ENCODE data around the gene CGB5. TPM values are rescaled to one million over a fixed set of nuclear protein-coding genes. Genes with fewer than 3 reads are reported as not detected.
A peak's percentile ranks its signal among the peaks of the same experiment; 100 is the strongest.
"Not testable (repeated sequence)": the region's sequence is repeated elsewhere in the genome, so short reads cannot be mapped to it uniquely, and the experiment has no call there.

Gene CGB5
- total RNA-seq, 1 donor from 2014 or later = not detected

DNA sequence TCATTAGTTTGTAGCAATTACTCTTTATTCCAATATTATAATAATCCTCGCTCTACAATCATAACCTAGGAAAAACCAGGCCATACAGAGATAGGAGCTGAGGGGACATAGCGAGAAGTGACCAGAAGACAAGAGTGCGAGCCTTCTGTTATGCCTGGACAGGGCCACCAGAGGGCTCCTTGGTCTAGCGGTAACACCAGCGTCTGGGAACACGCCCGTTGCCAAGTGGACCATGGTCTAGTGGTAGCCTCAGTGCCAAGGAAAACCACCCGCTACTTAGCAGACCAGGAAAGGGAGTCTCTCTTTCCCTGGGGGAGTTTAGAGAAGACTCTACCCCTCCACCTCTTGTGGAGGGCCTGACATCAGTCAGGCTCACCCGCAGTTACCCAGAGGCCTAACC is 31.2 kb downstream of the CGB5 start:
- ATAC-seq (peak; percentile 60), DNase-seq (peak; percentile 82)
- intact Hi-C loops (cut with micrococcal nuclease) = not testable (repeated sequence)

DNA sequence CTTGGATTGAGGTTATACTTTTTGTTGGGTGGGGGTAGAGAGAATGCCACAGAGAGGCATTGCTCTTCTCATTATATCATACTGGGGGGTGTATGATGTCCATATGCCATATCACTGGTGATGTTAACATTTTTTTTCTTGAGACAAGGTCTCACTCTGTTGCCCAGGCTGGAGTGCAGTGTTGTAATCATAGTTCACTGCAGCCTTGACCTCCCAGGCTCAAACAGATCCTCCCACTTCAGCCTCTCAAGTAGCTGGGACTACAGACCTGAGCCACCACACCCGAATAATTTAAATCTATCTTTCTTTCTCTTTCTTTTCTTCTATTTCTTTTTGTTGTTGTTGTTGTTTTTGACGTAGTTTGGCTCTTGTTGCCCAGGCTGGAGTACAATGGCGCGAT is 36.7 kb downstream of the CGB5 start:
- DNase-seq = no peak
- no peak for ATAC-seq
- intact Hi-C loops (cut with micrococcal nuclease) = no loop called here

DNA sequence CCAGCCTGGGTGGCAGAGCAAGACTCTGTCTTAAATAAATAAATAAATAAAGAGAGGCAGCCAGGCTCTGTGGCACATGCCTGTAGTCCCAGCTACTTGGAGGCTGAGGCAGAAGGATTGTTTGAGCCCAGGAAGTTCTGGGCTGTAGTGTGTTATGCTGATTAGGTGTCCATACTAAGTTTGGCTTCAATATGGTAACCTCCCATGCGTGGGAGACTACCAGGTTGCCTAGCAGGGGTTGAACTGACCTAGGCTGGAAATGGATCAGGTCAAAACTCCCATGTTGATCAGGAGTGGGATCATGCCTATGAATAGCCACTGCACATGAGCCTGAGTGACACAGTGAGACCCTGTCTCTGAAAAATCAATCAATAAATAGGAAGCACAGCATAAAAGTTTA is 37.6 kb downstream of the CGB5 start:
- no peak for ATAC-seq
- no peak for DNase-seq
- intact Hi-C loops (cut with micrococcal nuclease) = no loop called here

DNA sequence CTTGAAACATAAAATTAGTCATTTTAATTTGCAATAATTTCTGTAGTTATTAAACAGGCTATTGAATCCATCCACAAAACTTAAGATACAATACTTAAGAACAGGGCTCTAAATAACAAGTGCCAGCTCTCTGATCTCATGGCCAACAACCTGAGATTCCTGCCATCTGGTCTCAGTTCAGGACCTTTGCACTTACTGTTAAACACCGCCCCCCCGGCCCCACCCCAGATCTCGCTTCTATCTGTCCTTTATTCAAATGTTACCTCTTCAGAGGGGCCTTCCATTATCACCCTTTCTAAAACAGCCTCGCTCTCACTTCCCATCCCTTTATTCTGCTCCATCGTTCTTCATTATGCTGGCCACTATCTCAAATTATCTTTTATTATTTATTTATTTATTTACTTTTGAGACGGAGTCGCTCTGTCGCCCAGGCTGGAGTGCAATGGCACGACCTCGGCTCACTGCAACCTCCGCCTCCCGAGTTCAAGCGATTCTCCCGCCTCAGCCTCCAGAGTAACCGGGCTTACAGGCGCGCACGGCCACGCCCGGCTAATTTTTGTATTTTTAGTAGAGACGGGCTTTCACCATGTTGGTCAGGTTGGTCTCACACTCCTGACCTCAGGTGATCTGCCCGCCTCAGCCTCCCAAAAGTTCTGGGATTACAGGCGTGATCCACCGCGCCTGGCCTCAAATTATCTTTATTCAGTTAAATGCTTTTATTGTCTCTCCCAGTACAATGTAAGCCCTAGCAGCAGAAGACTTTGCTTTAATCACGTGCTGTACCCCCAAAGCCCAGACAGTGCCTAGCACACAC is 40.8 kb downstream of the CGB5 start:
- DNase-seq (no peak), ATAC-seq (no peak)
- intact Hi-C loops (cut with micrococcal nuclease) = no loop called here

DNA sequence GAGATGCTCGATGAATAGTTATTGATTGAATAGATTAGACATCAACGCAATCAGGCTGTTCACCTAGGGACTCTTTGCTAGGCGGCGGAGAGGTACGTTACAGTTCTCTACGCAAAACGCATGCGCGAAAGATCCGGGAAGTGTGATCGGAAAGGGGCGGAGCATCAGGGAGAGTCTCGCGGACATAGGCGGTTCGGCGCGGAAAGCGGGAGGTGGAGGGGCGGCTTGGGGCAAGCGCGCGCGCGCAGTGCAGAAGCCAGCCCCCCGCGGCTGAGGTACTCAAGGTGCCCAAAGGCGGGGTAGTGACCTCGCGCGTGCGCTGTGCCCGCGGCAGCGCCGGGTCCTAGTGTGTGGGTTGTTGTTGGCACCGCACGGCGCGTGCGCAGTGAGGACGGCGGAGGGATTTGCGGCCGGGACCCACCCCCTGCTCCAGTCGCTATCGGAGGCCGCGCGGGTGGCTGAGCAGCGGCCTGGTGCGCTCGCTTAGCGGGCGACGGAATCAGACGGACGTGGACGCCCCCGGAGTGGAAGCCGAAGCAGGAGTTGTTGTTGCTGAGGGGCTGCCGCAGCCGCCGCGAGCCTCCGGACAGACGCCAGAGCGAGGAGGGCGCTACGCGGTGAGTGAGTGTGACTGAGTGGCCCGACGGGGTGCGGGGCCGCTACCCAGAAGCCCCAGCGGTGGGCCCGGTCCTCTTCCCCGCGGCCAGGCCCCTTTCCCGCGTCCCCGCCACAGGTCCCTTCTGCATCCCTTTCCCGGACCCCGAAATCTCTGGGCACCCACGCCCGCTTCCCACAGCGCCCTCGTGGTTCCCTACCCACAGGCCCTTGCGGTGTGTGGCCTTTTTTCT is 41.6 kb downstream of the CGB5 start, which contains the start of gene SNRNP70:
Gene SNRNP70, plus strand, starts transcription at position 432 of the 848 bp plus-strand sequence. CDS start 964 bp downstream, outside the sequence.
- peak; percentile 98 for ATAC-seq
- intact Hi-C loops (cut with micrococcal nuclease) = no loop called here

DNA sequence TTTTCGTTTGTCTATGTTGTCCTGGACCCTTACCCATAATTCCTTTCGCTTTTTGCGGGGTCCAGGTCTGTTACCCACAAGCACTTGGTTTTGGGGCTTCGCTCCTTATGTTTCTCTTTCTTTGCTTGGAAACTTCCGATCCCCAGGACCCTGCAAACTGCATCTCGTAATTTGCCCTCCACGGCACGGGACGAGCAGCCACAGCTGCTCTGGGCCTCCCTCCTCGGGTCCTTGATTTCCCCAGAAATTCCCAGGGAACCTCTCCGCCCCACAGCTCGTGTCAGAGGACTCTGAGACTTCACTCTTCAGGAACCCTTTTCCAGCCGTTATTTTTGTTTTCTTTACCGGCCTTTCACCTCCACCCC is 42.2 kb downstream of the CGB5 start:
- intact Hi-C loops (cut with micrococcal nuclease) = no loop called here
- DNase-seq (no peak), ATAC-seq (no peak)

More for the DNA sequence above, 41.6 kb downstream of the CGB5 start, which contains the start of gene SNRNP70:
- peak; percentile 100 for DNase-seq

DNA sequence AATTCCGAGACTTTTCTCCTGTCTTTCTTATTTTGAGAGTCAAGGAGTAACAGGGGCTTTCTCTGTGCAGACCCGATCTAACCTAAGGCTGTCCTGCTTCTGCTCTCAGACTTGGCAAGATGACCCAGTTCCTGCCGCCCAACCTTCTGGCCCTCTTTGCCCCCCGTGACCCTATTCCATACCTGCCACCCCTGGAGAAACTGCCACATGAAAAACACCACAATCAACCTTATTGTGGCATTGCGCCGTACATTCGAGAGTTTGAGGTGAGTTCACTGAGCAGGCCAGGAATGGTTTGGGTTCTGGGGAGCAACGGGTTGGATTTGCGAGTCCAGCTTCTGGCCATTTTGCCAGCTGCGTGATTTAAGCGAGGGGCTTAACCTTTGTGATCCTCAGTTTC is 42.6 kb downstream of the CGB5 start:
- intact Hi-C loops (cut with micrococcal nuclease) = no loop called here
- ATAC-seq = no peak
- no peak for DNase-seq

DNA sequence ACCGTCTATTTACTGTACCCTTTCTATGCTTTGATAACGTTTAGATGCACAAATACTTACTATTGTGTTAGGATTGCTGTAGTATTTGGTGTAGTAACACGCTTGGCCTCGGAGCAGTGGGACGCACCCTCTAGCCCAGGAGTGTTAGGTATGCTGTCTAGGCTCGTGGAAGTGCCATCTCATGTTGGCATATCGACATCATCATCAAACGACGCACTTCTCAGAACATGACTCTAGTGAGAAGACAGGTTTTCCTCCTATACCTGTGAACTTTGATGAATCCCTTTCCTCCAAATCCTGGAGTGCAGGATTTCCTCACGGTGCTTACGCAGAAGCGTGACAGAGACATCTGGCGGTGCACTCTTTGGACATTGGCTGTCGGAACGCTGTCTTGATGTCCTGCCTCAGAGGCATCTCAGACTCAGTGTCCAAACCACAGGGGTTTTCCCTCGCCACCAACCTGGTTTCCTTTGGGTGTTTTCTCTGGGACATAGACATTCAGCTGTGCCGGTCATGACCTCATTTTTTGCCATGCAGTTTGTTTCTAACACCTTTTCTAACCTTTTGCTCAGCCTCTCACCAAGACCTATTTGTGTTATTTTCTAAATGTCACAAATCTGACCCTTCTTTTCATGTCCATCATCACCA is 47.9 kb downstream of the CGB5 start:
- DNase-seq = no peak
- no peak for ATAC-seq
- intact Hi-C loops (cut with micrococcal nuclease) = loop anchor here (10.0 kb wide), 1 partner anchor 53 kb away; no protein-coding TSS in a partner anchor

DNA sequence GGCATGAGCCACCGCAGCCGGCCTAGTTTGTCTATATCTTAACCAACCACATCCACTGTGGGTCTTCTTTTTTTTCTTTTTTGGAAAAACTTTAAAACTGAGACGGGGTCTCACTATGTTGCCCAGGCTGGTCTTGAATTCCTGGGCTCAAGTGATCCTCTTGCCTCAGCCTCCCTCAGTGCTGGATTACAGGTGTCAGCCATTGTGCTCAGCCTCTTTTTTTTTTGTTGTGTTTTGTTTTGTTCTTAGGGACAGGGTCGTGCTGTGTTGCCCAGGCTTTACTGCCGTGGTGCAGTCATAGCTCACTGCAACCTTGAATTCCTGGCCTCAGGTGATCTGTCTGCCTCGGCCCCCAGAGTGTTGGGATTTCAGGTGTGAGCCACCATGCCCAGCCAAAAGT is 49.0 kb downstream of the CGB5 start:
- DNase-seq (no peak), ATAC-seq (no peak)
- intact Hi-C loops (cut with micrococcal nuclease) = loop anchor here (10.0 kb wide), 1 partner anchor 52 kb away; no protein-coding TSS in a partner anchor

Small RNAs within 50 kb of the gene (microRNA-seq; reads per million reads assigned to microRNA genes)
- gene MIR6798 (ENCODE audit: borderline number of aligned reads) = not detected

Other genes starting within 250 kb of the CGB5 start
- gene BCAT2, start 232.8 kb upstream of the CGB5 start, total RNA-seq = 64.6 TPM
- 1.2 TPM for gene HSD17B14, start 207.4 kb upstream of the CGB5 start, total RNA-seq
- 22.2 TPM for gene PLEKHA4, start 175.2 kb upstream of the CGB5 start, total RNA-seq
- gene PPP1R15A, start 171.4 kb upstream of the CGB5 start, total RNA-seq = 63.0 TPM
- gene TULP2, start 145.1 kb upstream of the CGB5 start, total RNA-seq = not detected
- gene NUCB1, start 143.5 kb upstream of the CGB5 start, total RNA-seq = 265 TPM
- gene DHDH, start 110.1 kb upstream of the CGB5 start, total RNA-seq = not detected
- gene BAX, start 89.0 kb upstream of the CGB5 start, total RNA-seq = 22.0 TPM
- 684 TPM for gene FTL, start 78.5 kb upstream of the CGB5 start, total RNA-seq
- gene GYS1, start 50.5 kb upstream of the CGB5 start, total RNA-seq = 103 TPM
- 44.4 TPM for gene RUVBL2, start 50.0 kb upstream of the CGB5 start, total RNA-seq
- not detected for gene LHB, start 26.8 kb upstream of the CGB5 start, total RNA-seq
- not detected for gene CGB3, start 19.5 kb upstream of the CGB5 start, total RNA-seq
- gene CGB2, start 12.0 kb upstream of the CGB5 start, total RNA-seq = not detected
- not detected for gene CGB1, start 7.0 kb upstream of the CGB5 start, total RNA-seq
- not detected for gene CGB8, start 5.3 kb downstream of the CGB5 start, total RNA-seq
- gene CGB7, start 13.9 kb downstream of the CGB5 start, total RNA-seq = not detected
- not detected for gene NTF4, start 21.0 kb downstream of the CGB5 start, total RNA-seq
- 0.42 TPM for gene KCNA7, start 28.9 kb downstream of the CGB5 start, total RNA-seq
- 139 TPM for gene SNRNP70, start 41.6 kb downstream of the CGB5 start, total RNA-seq
- gene LIN7B, start 70.5 kb downstream of the CGB5 start, total RNA-seq = 19.8 TPM
- gene C19orf73, start 75.3 kb downstream of the CGB5 start, total RNA-seq = 1.2 TPM
- gene PPFIA3, start 75.7 kb downstream of the CGB5 start, total RNA-seq = 4.0 TPM
- 868 TPM for gene HRC, start 111.5 kb downstream of the CGB5 start, total RNA-seq
- 26.6 TPM for gene TRPM4, start 113.9 kb downstream of the CGB5 start, total RNA-seq

All from left ventricle myocardium superior (tissue), 1 donor.